Measurements from ENCODE around the gene DCHS1.

Gene DCHS1

DNA sequence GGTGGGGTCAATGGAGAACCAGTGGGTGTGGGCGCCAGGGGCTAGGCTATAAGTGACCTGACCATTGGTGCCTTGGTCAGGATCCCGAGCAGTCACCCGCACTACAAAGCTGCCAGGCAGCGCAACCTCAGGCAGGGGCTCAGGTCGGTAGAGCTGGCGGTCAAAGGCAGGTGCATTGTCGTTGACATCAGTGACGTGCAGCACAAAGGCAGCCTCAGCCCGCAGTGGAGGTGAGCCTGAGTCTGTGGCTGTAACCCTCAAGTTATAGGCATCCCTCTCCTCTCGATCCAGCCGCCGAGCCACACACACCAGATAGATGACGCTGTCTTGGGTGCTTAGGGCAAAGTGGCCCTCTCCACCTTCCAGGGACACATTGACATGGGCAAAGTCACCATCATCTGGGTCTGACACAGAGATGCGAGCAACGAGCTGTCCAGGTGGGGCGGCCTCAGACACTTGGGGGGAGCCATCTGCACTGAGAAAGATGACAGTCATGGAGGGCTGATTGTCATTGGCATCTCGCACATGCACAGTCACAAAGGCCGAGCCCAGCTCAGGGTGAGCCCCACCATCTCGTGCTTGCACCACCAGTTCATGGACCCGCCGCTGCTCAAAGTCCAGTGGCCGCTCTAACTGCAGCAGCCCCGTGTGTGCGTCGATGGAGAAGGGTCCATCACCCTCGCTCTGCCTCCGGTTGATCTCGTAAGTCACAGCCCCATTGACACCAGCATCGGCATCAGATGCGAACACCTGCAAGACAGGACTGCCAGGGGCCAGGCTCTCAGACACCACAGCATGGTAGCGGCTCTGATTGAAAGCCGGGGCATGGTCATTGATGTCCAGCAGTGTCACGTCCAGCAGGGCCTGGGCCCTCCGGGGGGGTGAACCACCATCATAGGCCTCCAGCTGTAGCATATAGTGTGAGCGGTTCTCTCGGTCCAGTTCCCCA, 15.3 kb downstream of the DCHS1 start:
- no peaks in the 10 kb centered on the region for H3F3A ChIP-seq (ENCODE audit: control insufficient read depth, insufficient read depth)
- H3K4me1 ChIP-seq (ENCODE audit: control insufficient read depth, low read length): no peaks in the 10 kb centered on the region
- no peaks in the 10 kb centered on the region for H4K20me1 ChIP-seq (ENCODE audit: control insufficient read depth, insufficient read depth, low read depth, low read length)
- H3K27ac ChIP-seq (ENCODE audit: low read depth, low read length): no peak overlapping the region
- no peak overlapping the region for H3K4me3 ChIP-seq (ENCODE audit: low read length)
- H3K79me2 ChIP-seq (ENCODE audit: control insufficient read depth, low read length): no peaks in the 10 kb centered on the region
- no peaks in the 10 kb centered on the region for H3K27me3 ChIP-seq (ENCODE audit: control insufficient read depth, low read length)
- no peaks in the 10 kb centered on the region for H3K9me3 ChIP-seq (ENCODE audit: control insufficient read depth, insufficient read depth, low read length)
- no peaks in the 10 kb centered on the region for H3K9me2 ChIP-seq (replicated peaks; ENCODE audit: control insufficient read depth, low read length)
- no peaks in the 10 kb centered on the region for H3K36me3 ChIP-seq (ENCODE audit: control insufficient read depth, low read length)
- no peak for TF ChIP-seq EZH2phosphoT487 (IDR thresholded peaks at IDR 0.05; ENCODE audit: borderline replicate concordance, low read length)
- TF ChIP-seq, protein P1, sequence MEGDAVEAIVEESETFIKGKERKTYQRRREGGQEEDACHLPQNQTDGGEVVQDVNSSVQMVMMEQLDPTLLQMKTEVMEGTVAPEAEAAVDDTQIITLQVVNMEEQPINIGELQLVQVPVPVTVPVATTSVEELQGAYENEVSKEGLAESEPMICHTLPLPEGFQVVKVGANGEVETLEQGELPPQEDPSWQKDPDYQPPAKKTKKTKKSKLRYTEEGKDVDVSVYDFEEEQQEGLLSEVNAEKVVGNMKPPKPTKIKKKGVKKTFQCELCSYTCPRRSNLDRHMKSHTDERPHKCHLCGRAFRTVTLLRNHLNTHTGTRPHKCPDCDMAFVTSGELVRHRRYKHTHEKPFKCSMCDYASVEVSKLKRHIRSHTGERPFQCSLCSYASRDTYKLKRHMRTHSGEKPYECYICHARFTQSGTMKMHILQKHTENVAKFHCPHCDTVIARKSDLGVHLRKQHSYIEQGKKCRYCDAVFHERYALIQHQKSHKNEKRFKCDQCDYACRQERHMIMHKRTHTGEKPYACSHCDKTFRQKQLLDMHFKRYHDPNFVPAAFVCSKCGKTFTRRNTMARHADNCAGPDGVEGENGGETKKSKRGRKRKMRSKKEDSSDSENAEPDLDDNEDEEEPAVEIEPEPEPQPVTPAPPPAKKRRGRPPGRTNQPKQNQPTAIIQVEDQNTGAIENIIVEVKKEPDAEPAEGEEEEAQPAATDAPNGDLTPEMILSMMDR (IDR thresholded peaks at IDR 0.05; ENCODE audit: low read depth, low read length, poor library complexity, severe bottlenecking): no peak
- H3K4me2 ChIP-seq (ENCODE audit: low read length): no peak overlapping the region

DNA sequence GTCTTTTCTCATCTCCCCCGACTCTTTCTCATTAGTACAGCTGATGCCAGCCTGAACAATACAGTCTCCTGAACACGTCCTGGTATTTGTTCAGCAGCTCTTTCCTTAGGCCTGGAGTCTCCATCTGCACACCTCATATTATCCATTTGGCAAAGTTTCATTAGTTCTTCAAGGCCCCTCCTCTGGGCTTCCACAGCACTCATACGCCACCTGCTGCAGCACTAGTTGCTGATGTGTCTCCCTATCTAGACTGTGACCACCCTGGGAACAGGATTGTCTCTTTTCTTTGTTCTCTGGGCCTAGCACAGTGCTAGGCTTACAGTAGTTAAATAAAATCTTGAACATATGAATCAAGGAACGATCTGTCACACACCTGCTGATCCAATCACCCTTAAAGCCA, 17.2 kb downstream of the DCHS1 start:
- TF ChIP-seq EZH2phosphoT487 (IDR thresholded peaks at IDR 0.05; ENCODE audit: borderline replicate concordance, low read length): no peak
- TF ChIP-seq, protein P1 (IDR thresholded peaks at IDR 0.05; ENCODE audit: low read depth, low read length, poor library complexity, severe bottlenecking): no peak
- Histone ChIP-seq H3K4me2 (ENCODE audit: low read length) (no peak overlapping the region), H3K27ac (ENCODE audit: low read depth, low read length) (no peak overlapping the region), H3K36me3 (ENCODE audit: control insufficient read depth, low read length) (no peaks in the 10 kb centered on the region), H3K79me2 (ENCODE audit: control insufficient read depth, low read length) (no peaks in the 10 kb centered on the region), H3K27me3 (ENCODE audit: control insufficient read depth, low read length) (no peaks in the 10 kb centered on the region), H3K9me3 (ENCODE audit: control insufficient read depth, insufficient read depth, low read length) (no peaks in the 10 kb centered on the region), H3K4me3 (ENCODE audit: low read length) (no peak overlapping the region), H3K9me2 (replicated peaks; ENCODE audit: control insufficient read depth, low read length) (no peaks in the 10 kb centered on the region), H3K4me1 (ENCODE audit: control insufficient read depth, low read length) (no peaks in the 10 kb centered on the region), H4K20me1 (ENCODE audit: control insufficient read depth, insufficient read depth, low read depth, low read length) (no peaks in the 10 kb centered on the region), H3F3A (ENCODE audit: control insufficient read depth, insufficient read depth) (no peaks in the 10 kb centered on the region)

DNA sequence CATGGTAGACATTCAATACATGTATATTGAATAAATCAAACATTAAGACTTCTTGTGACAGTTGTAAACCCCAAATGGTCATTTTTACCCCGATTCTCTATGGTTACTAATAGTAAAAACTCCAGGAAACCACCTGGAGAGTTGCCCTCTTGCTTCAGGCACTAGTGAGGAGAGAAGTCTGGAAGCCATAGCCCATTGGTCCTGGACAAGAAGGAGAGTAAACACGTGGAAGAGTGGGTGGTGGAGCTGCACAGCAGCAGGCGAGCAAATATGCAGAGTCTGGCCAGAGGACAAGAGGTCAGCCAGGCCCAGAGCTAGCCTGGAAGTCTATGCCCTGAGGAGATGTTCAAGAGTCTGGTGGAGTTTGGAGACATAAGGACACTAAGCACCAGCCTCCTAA, 17.7 kb downstream of the DCHS1 start:
- Histone ChIP-seq H3K79me2 (ENCODE audit: control insufficient read depth, low read length) (no peaks in the 10 kb centered on the region), H4K20me1 (ENCODE audit: control insufficient read depth, insufficient read depth, low read depth, low read length) (no peaks in the 10 kb centered on the region), H3K4me1 (ENCODE audit: control insufficient read depth, low read length) (no peaks in the 10 kb centered on the region), H3K9me2 (replicated peaks; ENCODE audit: control insufficient read depth, low read length) (no peaks in the 10 kb centered on the region), H3K27me3 (ENCODE audit: control insufficient read depth, low read length) (no peaks in the 10 kb centered on the region), H3F3A (ENCODE audit: control insufficient read depth, insufficient read depth) (no peaks in the 10 kb centered on the region), H3K9me3 (ENCODE audit: control insufficient read depth, insufficient read depth, low read length) (no peaks in the 10 kb centered on the region), H3K4me3 (ENCODE audit: low read length) (no peak overlapping the region), H3K4me2 (ENCODE audit: low read length) (no peak overlapping the region), H3K27ac (ENCODE audit: low read depth, low read length) (no peak overlapping the region), H3K36me3 (ENCODE audit: control insufficient read depth, low read length) (no peaks in the 10 kb centered on the region)
- TF ChIP-seq, protein P1 (IDR thresholded peaks at IDR 0.05; ENCODE audit: low read depth, low read length, poor library complexity, severe bottlenecking): no peak
- no peak for TF ChIP-seq EZH2phosphoT487 (IDR thresholded peaks at IDR 0.05; ENCODE audit: borderline replicate concordance, low read length)

All from DOHH2 (cell line).